Naive thymus-derived CD8-positive, alpha-beta T cell (primary cell): ENCODE measurements around the gene DEFB129. TPM values are rescaled to one million over a fixed set of nuclear protein-coding genes. Genes with fewer than 3 reads are reported as not detected.

ENCODE experiments used
- ATAC-seq, 2 donors: fragments of 150-1000 bp; cut with Tn5 transposase in 1 of 2; sonication (Bioruptor Pico), chemical (Tn5 transposase) in 1 of 2; 1 replicate in 1 of 2; 2 replicates in 1 of 2; pipeline ENCODE4 v1.10.0; 2021; ENCODE audit warnings: mild to moderate bottlenecking in 2 of 2, moderate library complexity in 2 of 2
- POLR2A ChIA-PET: fragments of 350-600 bp; sonication (Branson Sonifier 250); formaldehyde crosslinking; loops from one replicate; lab custom pipeline; 2021; ENCODE audit warnings: antibody characterized with exemption; lab: Charles Lee
- DNase-seq, 10 donors: peaks; one replicate each; pipeline versions ENCODE4 v3.0.0 to v3.0.0-alpha.2; 2020 to 2022
- H3K27ac Mint-ChIP-seq, 10 donors: one replicate each; pipeline ENCODE4 v1.8.0; 2020 to 2022; ENCODE audit warnings: mild to moderate bottlenecking in 10 of 10, mixed read lengths in 10 of 10, moderate library complexity in 4 of 10, inconsistent platforms in 1 of 10
- H3K27me3 Mint-ChIP-seq, 5 donors: one replicate each; pipeline ENCODE4 v1.8.0; 2021 to 2022; ENCODE audit warnings: mixed read lengths in 5 of 5
- H3K36me3 Mint-ChIP-seq, 3 donors: one replicate each; pipeline ENCODE4 v1.8.0; 2020 to 2022; ENCODE audit warnings: mixed read lengths in 3 of 3, mild to moderate bottlenecking in 2 of 3, inconsistent platforms in 1 of 3
- H3K4me1 Mint-ChIP-seq, 4 donors: one replicate each; pipeline ENCODE4 v1.8.0; 2021 to 2022; ENCODE audit warnings: mixed read lengths in 4 of 4
- H3K4me3 Mint-ChIP-seq, 10 donors: one replicate each; pipeline ENCODE4 v1.8.0; 2020 to 2022; ENCODE audit warnings: mild to moderate bottlenecking in 10 of 10, mixed read lengths in 10 of 10, moderate library complexity in 6 of 10, inconsistent platforms in 1 of 10
- H3K9me3 Mint-ChIP-seq, 9 donors: one replicate each; pipeline ENCODE4 v1.8.0; 2020 to 2022; ENCODE audit warnings: mixed read lengths in 9 of 9, mild to moderate bottlenecking in 3 of 9, inconsistent platforms in 1 of 9, moderate library complexity in 1 of 9
- polyA plus RNA-seq, 3 donors: library from polyadenylated mRNA; unstranded; fragments of 300-500 nt; fragmentation: Illumina TruSeq; gene quantifications; one replicate each; pipeline ENCODE4 v1.2.3, GENCODE V29; 2021
- total RNA-seq, 8 experiments: library from RNA in 2 of 8; stranded (reverse) in 2 of 8; gene quantifications; one replicate each; pipeline ENCODE4 v1.2.3 and lab custom pipeline; 2021 to 2026

Gene DEFB129
- total and polyA plus RNA-seq, 5 experiments from 2014 or later = not detected

- Mint-ChIP-seq H3K9me3 (no peaks in the 10 kb centered on the region), H3K4me3 (no peak overlapping the region), H3K27me3 (no peaks in the 10 kb centered on the region), H3K36me3 (peaks cover 6 to 18% (median 11%) of the 10 kb centered on the region in 3 donors), H3K4me1 (peaks cover 0 to 4% (median 0%) of the 10 kb centered on the region in 4 donors), H3K27ac (no peak overlapping the region)
- ATAC-seq = no peak
- peak in 1 of 10 donors; percentile 43 for DNase-seq
- POLR2A ChIA-PET = no interaction called here
Observed at GRCh38 chr20:276620-277495, 49.8 kb downstream of the DEFB129 start.

GRCh38 chr20:277496-277781 lies 50.4 kb downstream of the DEFB129 start:
- no peak for ATAC-seq
- Mint-ChIP-seq H3K4me1 (peaks cover 0 to 4% (median 0%) of the 10 kb centered on the region in 4 donors), H3K27me3 (no peaks in the 10 kb centered on the region), H3K27ac (no peak overlapping the region), H3K4me3 (no peak overlapping the region), H3K9me3 (no peaks in the 10 kb centered on the region), H3K36me3 (peaks cover 6 to 18% (median 11%) of the 10 kb centered on the region in 3 donors)
- POLR2A ChIA-PET = no interaction called here
- DNase-seq = peak in 1 of 10 donors; percentile 27

DNA sequence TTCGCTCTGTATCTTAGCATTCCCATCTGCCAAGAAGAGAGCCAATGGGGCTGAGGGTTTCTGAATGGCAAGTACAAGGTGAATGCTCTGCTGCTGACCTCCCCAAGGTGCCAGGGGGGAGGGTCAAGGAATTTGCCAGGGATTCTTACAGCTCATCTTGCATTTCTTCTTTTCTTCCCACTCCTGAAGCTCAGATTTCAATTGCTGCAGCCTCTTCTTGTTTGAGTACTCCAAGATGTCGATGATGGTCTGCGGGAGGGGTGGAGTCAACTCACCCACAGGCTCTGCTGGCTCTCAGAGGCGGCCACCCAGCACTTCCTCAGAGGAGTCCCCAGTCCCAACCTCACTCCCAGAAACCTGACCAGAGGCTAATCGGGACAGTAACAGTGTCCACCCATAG lies 51.1 kb downstream of the DEFB129 start:
- H3K9me3 Mint-ChIP-seq = no peaks in the 10 kb centered on the region
- no peak overlapping the region for H3K4me3 Mint-ChIP-seq
- H3K36me3 Mint-ChIP-seq = peaks cover 6 to 18% (median 11%) of the 10 kb centered on the region in 3 donors
- H3K27me3 Mint-ChIP-seq = no peaks in the 10 kb centered on the region
- peaks cover 0 to 4% (median 0%) of the 10 kb centered on the region in 4 donors for H3K4me1 Mint-ChIP-seq
- ATAC-seq = no peak
- no peak overlapping the region for H3K27ac Mint-ChIP-seq
- POLR2A ChIA-PET = interaction anchor here (0.6 kb wide), 1 partner anchor 10 kb away, joined by 3 read pairs; no protein-coding TSS in a partner anchor
- DNase-seq = peak in 1 of 10 donors; percentile 35

- ATAC-seq (no peak), DNase-seq (peak in 3 of 10 donors; percentile 13 to 40 (median 26))
- H3K4me1 Mint-ChIP-seq = peaks cover 0 to 4% (median 0%) of the 10 kb centered on the region in 4 donors
- POLR2A ChIA-PET = no interaction called here
- H3K27ac Mint-ChIP-seq = no peak overlapping the region
- no peaks in the 10 kb centered on the region for H3K27me3 Mint-ChIP-seq
- no peaks in the 10 kb centered on the region for H3K9me3 Mint-ChIP-seq
- peak overlapping the region in 2 of 10 donors; percentile 8 to 60 for H3K4me3 Mint-ChIP-seq
- peaks cover 6 to 18% (median 11%) of the 10 kb centered on the region in 3 donors for H3K36me3 Mint-ChIP-seq
Observed at GRCh38 chr20:278607-279571, 51.8 kb downstream of the DEFB129 start.

Other genes starting within 250 kb of the DEFB129 start
- gene DEFB125, start 139.6 kb upstream of the DEFB129 start, total RNA-seq = not detected
- gene DEFB125, start 139.6 kb upstream of the DEFB129 start, polyA plus RNA-seq = not detected
- not detected for gene DEFB126, start 84.7 kb upstream of the DEFB129 start, total RNA-seq
- not detected for gene DEFB126, start 84.7 kb upstream of the DEFB129 start, polyA plus RNA-seq
- gene DEFB127, start 69.8 kb upstream of the DEFB129 start, total RNA-seq = not detected
- not detected for gene DEFB127, start 69.8 kb upstream of the DEFB129 start, polyA plus RNA-seq
- gene DEFB128, start 37.5 kb upstream of the DEFB129 start, total RNA-seq = not detected
- not detected for gene DEFB128, start 37.5 kb upstream of the DEFB129 start, polyA plus RNA-seq
- not detected for gene DEFB132, start 30.5 kb downstream of the DEFB129 start, total RNA-seq
- gene DEFB132, start 30.5 kb downstream of the DEFB129 start, polyA plus RNA-seq = not detected
- gene C20orf96, start 63.5 kb downstream of the DEFB129 start, total RNA-seq = 1 to 10 TPM; 4.7 to 5.7 TPM
- under 1 TPM; 0.46 to 0.80 (median 0.67) TPM for gene C20orf96, start 63.5 kb downstream of the DEFB129 start, polyA plus RNA-seq
- gene ZCCHC3, start 70.3 kb downstream of the DEFB129 start, total RNA-seq = 10 to 100 TPM; 29.6 to 29.7 TPM
- gene ZCCHC3, start 70.3 kb downstream of the DEFB129 start, polyA plus RNA-seq = 10 to 100 TPM in 1 of 3 donors, 1 to 10 TPM in 2; 6.9 to 13.9 (median 7.5) TPM
- 10 to 100 TPM; 19.8 to 21.7 TPM for gene SOX12, start 98.3 kb downstream of the DEFB129 start, total RNA-seq
- gene SOX12, start 98.3 kb downstream of the DEFB129 start, polyA plus RNA-seq = 1 to 10 TPM; 1.3 to 2.1 (median 2.0) TPM
- 1 to 10 TPM; 1.2 to 1.6 TPM for gene NRSN2, start 119.9 kb downstream of the DEFB129 start, total RNA-seq
- 1 to 10 TPM; 1.7 to 3.6 (median 2.6) TPM for gene NRSN2, start 119.9 kb downstream of the DEFB129 start, polyA plus RNA-seq
- 1 to 10 TPM; 8.7 to 8.9 TPM for gene TRIB3, start 153.5 kb downstream of the DEFB129 start, total RNA-seq
- 1 to 10 TPM; 5.5 to 6.5 (median 6.2) TPM for gene TRIB3, start 153.5 kb downstream of the DEFB129 start, polyA plus RNA-seq
- 100 to 1,000 TPM; 108 to 116 TPM for gene RBCK1, start 181.0 kb downstream of the DEFB129 start, total RNA-seq
- 10 to 100 TPM; 65.3 to 82.2 (median 75.7) TPM for gene RBCK1, start 181.0 kb downstream of the DEFB129 start, polyA plus RNA-seq
- gene TBC1D20, start 235.3 kb downstream of the DEFB129 start, total RNA-seq = 10 to 100 TPM; 33.6 to 36.6 TPM
- 10 to 100 TPM; 13.8 to 20.8 (median 19.0) TPM for gene TBC1D20, start 235.3 kb downstream of the DEFB129 start, polyA plus RNA-seq